SW480 (cell line): ENCODE results near the gene TNFAIP8L2.
"Not testable (repeated sequence)": the region's sequence is repeated elsewhere in the genome, so short reads cannot be mapped to it uniquely, and the experiment has no call there.

Source experiments
- DNase-seq: peaks from one replicate; pipeline ENCODE4 v3.0.0-alpha.2; 2016; ENCODE audit warnings: low spot score

The TNFAIP8L2 gene

GRCh38 chr1:151146072-151146411 is 10.4 kb upstream of the TNFAIP8L2 start:
- no peak for DNase-seq

- peak; percentile 85 for DNase-seq
Measured at GRCh38 chr1:151146412-151147131, 9.9 kb upstream of the TNFAIP8L2 start, which contains the start of gene SEMA6C. TSS of gene SEMA6C (minus strand) at chr1:151146631. CDS start at chr1:151142621, 4,010 bp downstream.

- no peak for DNase-seq
Measured at GRCh38 chr1:151147132-151147503, 9.3 kb upstream of the TNFAIP8L2 start.

- no peak for DNase-seq
Measured at GRCh38 chr1:151147665-151148064, 8.8 kb upstream of the TNFAIP8L2 start.

- no peak for DNase-seq
Measured at GRCh38 chr1:151157067-151157531, 650 bp downstream of the TNFAIP8L2 start.

GRCh38 chr1:151158326-151158725 is 1.9 kb downstream of the TNFAIP8L2 start:
- DNase-seq: no peak

- DNase-seq: no peak
Measured at GRCh38 chr1:151158751-151159251, 2.4 kb downstream of the TNFAIP8L2 start.

GRCh38 chr1:151159373-151159772 is 2.9 kb downstream of the TNFAIP8L2 start:
- no peak for DNase-seq

- DNase-seq: no peak
Measured at GRCh38 chr1:151164732-151165280, 8.4 kb downstream of the TNFAIP8L2 start.

GRCh38 chr1:151165281-151165737 is 8.9 kb downstream of the TNFAIP8L2 start:
- DNase-seq: no peak

GRCh38 chr1:151165738-151166504 is 9.5 kb downstream of the TNFAIP8L2 start, which contains the start of the genes LYSMD1 and SCNM1:
TSS of gene LYSMD1 (minus strand) at chr1:151165902. CDS start at chr1:151165258, 644 bp downstream.
TSS of gene SCNM1 (plus strand) at chr1:151166144. CDS start at chr1:151166153, 9 bp downstream.
- peak; percentile 97 for DNase-seq

GRCh38 chr1:151166505-151166956 is 10.1 kb downstream of the TNFAIP8L2 start:
- peak; percentile 35 for DNase-seq

GRCh38 chr1:151167116-151167515 is 10.7 kb downstream of the TNFAIP8L2 start:
- no peak for DNase-seq

GRCh38 chr1:151171190-151171589 is 14.7 kb downstream of the TNFAIP8L2 start:
- no peak for DNase-seq

- no peak for DNase-seq
Measured at GRCh38 chr1:151175041-151175741, 18.7 kb downstream of the TNFAIP8L2 start.

- DNase-seq: no peak
Measured at GRCh38 chr1:151175863-151176262, 19.4 kb downstream of the TNFAIP8L2 start, which contains the start of gene TMOD4. TSS of gene TMOD4 (minus strand) at chr1:151175981. CDS start at chr1:151174875, 1,106 bp downstream.

GRCh38 chr1:151176514-151177045 is 20.1 kb downstream of the TNFAIP8L2 start:
- DNase-seq: no peak

GRCh38 chr1:151184211-151184610 is 27.8 kb downstream of the TNFAIP8L2 start:
- DNase-seq: no peak

GRCh38 chr1:151187205-151187604 is 30.8 kb downstream of the TNFAIP8L2 start:
- no peak for DNase-seq

- not testable (repeated sequence) for DNase-seq
Measured at GRCh38 chr1:151188667-151189066, 32.2 kb downstream of the TNFAIP8L2 start.
